OCI-LY1 (cell line): ENCODE data around the gene PTPRA.

Experiments used
- EZH2 ChIP-seq: fragments of 200-600 bp; sonication (generic), shearing (Covaris generic); IDR thresholded peaks from 2 replicates; pipeline ENCODE4 v1.8.0; 2017; ENCODE audit warnings: borderline replicate concordance, mixed run types, mild to moderate bottlenecking, antibody characterized with exemption, low read length, moderate library complexity, mixed read lengths
- TF ChIP-seq, protein P1 (sequence below): fragments of 200-600 bp; sonication (generic), shearing (Covaris generic); IDR thresholded peaks from 2 replicates; pipeline ENCODE4 v1.5.1; 2017; ENCODE audit warnings: mild to moderate bottlenecking, antibody characterized with exemption, low read length, moderate library complexity, mixed read lengths

DNA sequence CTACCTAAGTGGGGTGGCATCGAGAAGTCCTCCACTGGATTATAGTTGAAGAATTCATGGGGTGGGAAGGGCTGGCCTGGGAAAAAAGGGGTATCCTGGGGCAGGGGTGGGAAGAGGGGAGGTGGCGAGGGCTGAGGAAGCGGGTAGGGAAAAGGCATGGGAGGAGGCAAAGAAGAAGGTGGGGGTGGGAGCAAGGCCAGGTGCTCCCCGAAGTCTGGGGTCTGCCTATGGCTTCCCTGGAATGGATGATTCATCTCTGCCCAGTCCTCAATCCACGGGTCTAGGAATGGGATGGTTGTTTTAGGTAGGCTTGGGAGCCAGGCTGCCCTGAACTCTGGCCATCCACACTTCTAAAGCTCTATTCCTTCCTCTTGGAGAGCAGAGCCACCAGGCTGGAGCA is 37.2 kb upstream of the PTPRA start:
- TF ChIP-seq, protein P1, sequence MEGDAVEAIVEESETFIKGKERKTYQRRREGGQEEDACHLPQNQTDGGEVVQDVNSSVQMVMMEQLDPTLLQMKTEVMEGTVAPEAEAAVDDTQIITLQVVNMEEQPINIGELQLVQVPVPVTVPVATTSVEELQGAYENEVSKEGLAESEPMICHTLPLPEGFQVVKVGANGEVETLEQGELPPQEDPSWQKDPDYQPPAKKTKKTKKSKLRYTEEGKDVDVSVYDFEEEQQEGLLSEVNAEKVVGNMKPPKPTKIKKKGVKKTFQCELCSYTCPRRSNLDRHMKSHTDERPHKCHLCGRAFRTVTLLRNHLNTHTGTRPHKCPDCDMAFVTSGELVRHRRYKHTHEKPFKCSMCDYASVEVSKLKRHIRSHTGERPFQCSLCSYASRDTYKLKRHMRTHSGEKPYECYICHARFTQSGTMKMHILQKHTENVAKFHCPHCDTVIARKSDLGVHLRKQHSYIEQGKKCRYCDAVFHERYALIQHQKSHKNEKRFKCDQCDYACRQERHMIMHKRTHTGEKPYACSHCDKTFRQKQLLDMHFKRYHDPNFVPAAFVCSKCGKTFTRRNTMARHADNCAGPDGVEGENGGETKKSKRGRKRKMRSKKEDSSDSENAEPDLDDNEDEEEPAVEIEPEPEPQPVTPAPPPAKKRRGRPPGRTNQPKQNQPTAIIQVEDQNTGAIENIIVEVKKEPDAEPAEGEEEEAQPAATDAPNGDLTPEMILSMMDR = no peak
- no peak for TF ChIP-seq EZH2
